ENCODE measurements around the gene DGKA.

- TF ChIP-seq GLI4 (tag by site-specific recombination; IDR thresholded peaks at IDR 0.05) (no peak), ZNF513 (tag by site-specific recombination; IDR thresholded peaks at IDR 0.05) (no peak), CTCF (tag by site-specific recombination; IDR thresholded peaks at IDR 0.05) (no peak), ZSCAN18 (tag by site-specific recombination; IDR thresholded peaks at IDR 0.05) (no peak), ZNF571 (tag by site-specific recombination; IDR thresholded peaks at IDR 0.05) (no peak), GLIS1 (tag by site-specific recombination; IDR thresholded peaks at IDR 0.05) (no peak), ZNF639 (tag by site-specific recombination; IDR thresholded peaks at IDR 0.05) (no peak)
Observed at GRCh38 chr12:55925371-55925770, 5.6 kb upstream of the DGKA start.
